Panc1 (cell line): ENCODE data around the gene EBLN2. TPM values are rescaled to one million over a fixed set of nuclear protein-coding genes. Genes with fewer than 3 reads are reported as not detected.

Experiments
- ATAC-seq: fragments of 200-7000 bp; cut with Tn5 transposase; 2 replicates; pipeline ENCODE4 v1.9.1; 2020; ENCODE audit warnings: mild to moderate bottlenecking, moderate library complexity
- BruUV-seq: library from RNA; stranded (reverse); fragments of 400-500 nt; replicated peaks from 2 replicates; lab custom pipeline; 2021; lab: Mats Ljungman, UMichigan
- CTCF ChIA-PET: fragments of 300-600 bp; sonication (Branson Sonifier 250); formaldehyde crosslinking; loops from one replicate; lab custom pipeline; 2022; ENCODE audit warnings: antibody characterized with exemption; lab: Charles Lee
- POLR2A ChIA-PET: fragments of 300-600 bp; sonication (Branson Sonifier 250); formaldehyde crosslinking; loops from one replicate; lab custom pipeline; 2022; ENCODE audit warnings: antibody characterized with exemption; lab: Charles Lee
- DNase-seq: peaks from one replicate; pipeline ENCODE4 v3.0.0-alpha.2; 2010; ENCODE audit warnings: low read depth, low spot score
- H3K27ac ChIP-seq: 2 replicates; pipeline ENCODE4 v1.5.1; 2011; ENCODE audit warnings: mild to moderate bottlenecking, low read length, inconsistent platforms
- H3K27me3 ChIP-seq: fragments of 200-500 bp; sonication (Bioruptor generic); 2 replicates; pipeline ENCODE4 v1.6.0; 2014; ENCODE audit warnings: low read length, inconsistent platforms; ENCODE audit not compliant: control insufficient read depth, insufficient read depth
- H3K36me3 ChIP-seq: fragments of 200-500 bp; sonication (Bioruptor generic); 2 replicates; pipeline ENCODE4 v1.5.1; 2014; ENCODE audit warnings: inconsistent platforms, mild to moderate bottlenecking, low read length, moderate library complexity; ENCODE audit not compliant: control insufficient read depth, insufficient read depth
- H3K4me1 ChIP-seq: 2 replicates; pipeline ENCODE4 v1.5.1; 2011; ENCODE audit warnings: inconsistent platforms, mild to moderate bottlenecking, low read length, moderate library complexity; ENCODE audit not compliant: control insufficient read depth, insufficient read depth
- H3K4me3 ChIP-seq, 2 experiments: 2 replicates each; pipeline ENCODE4 v1.5.1; 2011 to 2012; ENCODE audit warnings: low read depth in 2 of 2, low read length in 2 of 2, mild to moderate bottlenecking in 2 of 2, inconsistent platforms in 1 of 2, moderate library complexity in 1 of 2
- H3K9me3 ChIP-seq: fragments of 200-500 bp; sonication (Bioruptor generic); 2 replicates; pipeline ENCODE4 v1.5.1; 2014; ENCODE audit warnings: low read depth, mild to moderate bottlenecking, inconsistent platforms, low read length, moderate library complexity; ENCODE audit not compliant: control insufficient read depth, insufficient read depth
- POLR2AphosphoS5 ChIP-seq: IDR thresholded peaks from 2 replicates; pipeline ENCODE4 v1.6.1; 2012; ENCODE audit warnings: mild to moderate bottlenecking, low read depth, low read length, moderate library complexity
- SIN3A ChIP-seq: IDR thresholded peaks from 2 replicates; pipeline ENCODE4 v1.6.1; 2012; ENCODE audit warnings: low read depth, mild to moderate bottlenecking, low read length, moderate library complexity, borderline replicate concordance; ENCODE audit not compliant: insufficient read depth
- TCF7L2 ChIP-seq: IDR thresholded peaks from 2 replicates; pipeline ENCODE4 v1.6.1; 2011; ENCODE audit warnings: mild to moderate bottlenecking, low read depth, low read length, inconsistent platforms
- in situ Hi-C: cut with HindIII; loops from 2 replicates; pipeline ENCODE4 v1.10.0; 2016; ENCODE audit warnings: low sequenced_read_pairs, low pct_unique_long_range_greater_than_20kb
- intact Hi-C: fragments of 100-400 bp; cut with micrococcal nuclease; formaldehyde crosslinking; loops from one replicate; pipeline ENCODE4 v1.10.0; 2022; ENCODE audit not compliant: unreplicated experiment
- total RNA-seq: library from RNA; stranded (reverse); gene quantifications from one replicate; pipeline ENCODE4 v1.2.1, GENCODE V29; 2021; ENCODE audit not compliant: unreplicated experiment
- TF ChIP-seq, protein P1 (sequence below), 2 experiments: IDR thresholded peaks; 2 replicates each; pipeline ENCODE4 v1.6.1; 2011 to 2012; ENCODE audit warnings: low read depth in 2 of 2, control low read depth in 1 of 2, low read length in 1 of 2, mild to moderate bottlenecking in 1 of 2, moderate library complexity in 1 of 2; ENCODE audit not compliant: insufficient read depth in 1 of 2
- TF ChIP-seq, protein P2 (sequence below): fragments of 450-650 bp; IDR thresholded peaks from 2 replicates; pipeline ENCODE4 v1.5.1; 2017; ENCODE audit warnings: mild to moderate bottlenecking

Gene EBLN2
- total RNA-seq, 1 experiment from 2014 or later: 1.9 TPM

DNA sequence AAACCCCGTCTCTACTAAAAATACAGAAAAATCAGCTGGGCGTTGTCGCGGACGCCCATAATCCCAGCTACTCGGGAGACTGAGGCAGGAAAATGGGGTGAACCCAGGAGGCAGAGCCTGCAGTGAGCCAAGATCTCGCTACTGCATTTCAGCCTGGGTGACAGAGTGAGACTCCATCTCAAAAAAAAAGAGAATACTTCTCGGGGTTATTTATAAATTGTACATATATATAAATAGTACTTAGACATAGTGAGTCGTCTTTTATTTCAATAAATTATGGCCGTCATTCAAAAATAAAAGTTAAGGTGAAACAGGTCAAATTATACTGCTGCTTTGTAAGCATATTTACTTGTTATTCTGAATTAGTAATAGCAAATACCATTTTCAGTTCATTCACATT is 12.1 kb upstream of the EBLN2 start:
- CTCF ChIA-PET: no interaction called here
- no TSS peak for BruUV-seq
- intact Hi-C loops: no loop called here
- POLR2A ChIA-PET: no interaction called here
- TF ChIP-seq, protein P1, sequence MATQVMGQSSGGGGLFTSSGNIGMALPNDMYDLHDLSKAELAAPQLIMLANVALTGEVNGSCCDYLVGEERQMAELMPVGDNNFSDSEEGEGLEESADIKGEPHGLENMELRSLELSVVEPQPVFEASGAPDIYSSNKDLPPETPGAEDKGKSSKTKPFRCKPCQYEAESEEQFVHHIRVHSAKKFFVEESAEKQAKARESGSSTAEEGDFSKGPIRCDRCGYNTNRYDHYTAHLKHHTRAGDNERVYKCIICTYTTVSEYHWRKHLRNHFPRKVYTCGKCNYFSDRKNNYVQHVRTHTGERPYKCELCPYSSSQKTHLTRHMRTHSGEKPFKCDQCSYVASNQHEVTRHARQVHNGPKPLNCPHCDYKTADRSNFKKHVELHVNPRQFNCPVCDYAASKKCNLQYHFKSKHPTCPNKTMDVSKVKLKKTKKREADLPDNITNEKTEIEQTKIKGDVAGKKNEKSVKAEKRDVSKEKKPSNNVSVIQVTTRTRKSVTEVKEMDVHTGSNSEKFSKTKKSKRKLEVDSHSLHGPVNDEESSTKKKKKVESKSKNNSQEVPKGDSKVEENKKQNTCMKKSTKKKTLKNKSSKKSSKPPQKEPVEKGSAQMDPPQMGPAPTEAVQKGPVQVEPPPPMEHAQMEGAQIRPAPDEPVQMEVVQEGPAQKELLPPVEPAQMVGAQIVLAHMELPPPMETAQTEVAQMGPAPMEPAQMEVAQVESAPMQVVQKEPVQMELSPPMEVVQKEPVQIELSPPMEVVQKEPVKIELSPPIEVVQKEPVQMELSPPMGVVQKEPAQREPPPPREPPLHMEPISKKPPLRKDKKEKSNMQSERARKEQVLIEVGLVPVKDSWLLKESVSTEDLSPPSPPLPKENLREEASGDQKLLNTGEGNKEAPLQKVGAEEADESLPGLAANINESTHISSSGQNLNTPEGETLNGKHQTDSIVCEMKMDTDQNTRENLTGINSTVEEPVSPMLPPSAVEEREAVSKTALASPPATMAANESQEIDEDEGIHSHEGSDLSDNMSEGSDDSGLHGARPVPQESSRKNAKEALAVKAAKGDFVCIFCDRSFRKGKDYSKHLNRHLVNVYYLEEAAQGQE (IDR thresholded peaks at IDR 0.05; ENCODE audit: insufficient read depth in 1 of 2, low read depth in 2 of 2, low read length in 1 of 2): no peak
- TF ChIP-seq POLR2AphosphoS5 (no peak), SIN3A (no peak), TCF7L2 (no peak)
- TF ChIP-seq, protein P2, sequence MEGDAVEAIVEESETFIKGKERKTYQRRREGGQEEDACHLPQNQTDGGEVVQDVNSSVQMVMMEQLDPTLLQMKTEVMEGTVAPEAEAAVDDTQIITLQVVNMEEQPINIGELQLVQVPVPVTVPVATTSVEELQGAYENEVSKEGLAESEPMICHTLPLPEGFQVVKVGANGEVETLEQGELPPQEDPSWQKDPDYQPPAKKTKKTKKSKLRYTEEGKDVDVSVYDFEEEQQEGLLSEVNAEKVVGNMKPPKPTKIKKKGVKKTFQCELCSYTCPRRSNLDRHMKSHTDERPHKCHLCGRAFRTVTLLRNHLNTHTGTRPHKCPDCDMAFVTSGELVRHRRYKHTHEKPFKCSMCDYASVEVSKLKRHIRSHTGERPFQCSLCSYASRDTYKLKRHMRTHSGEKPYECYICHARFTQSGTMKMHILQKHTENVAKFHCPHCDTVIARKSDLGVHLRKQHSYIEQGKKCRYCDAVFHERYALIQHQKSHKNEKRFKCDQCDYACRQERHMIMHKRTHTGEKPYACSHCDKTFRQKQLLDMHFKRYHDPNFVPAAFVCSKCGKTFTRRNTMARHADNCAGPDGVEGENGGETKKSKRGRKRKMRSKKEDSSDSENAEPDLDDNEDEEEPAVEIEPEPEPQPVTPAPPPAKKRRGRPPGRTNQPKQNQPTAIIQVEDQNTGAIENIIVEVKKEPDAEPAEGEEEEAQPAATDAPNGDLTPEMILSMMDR: no peak
- H3K27me3 ChIP-seq: no peaks in the 10 kb centered on the region
- no peaks in the 10 kb centered on the region for H3K9me3 ChIP-seq
- peaks cover 3% of the 10 kb centered on the region; the same call in 1 of the 2 replicates for H3K4me1 ChIP-seq
- no peak overlapping the region for H3K27ac ChIP-seq
- no peak for ATAC-seq
- in situ Hi-C loops: no loop called here
- H3K4me3 ChIP-seq: no peak overlapping the region
- no peaks in the 10 kb centered on the region; the same call in 1 of the 2 replicates for H3K36me3 ChIP-seq
- DNase-seq: no peak

DNA sequence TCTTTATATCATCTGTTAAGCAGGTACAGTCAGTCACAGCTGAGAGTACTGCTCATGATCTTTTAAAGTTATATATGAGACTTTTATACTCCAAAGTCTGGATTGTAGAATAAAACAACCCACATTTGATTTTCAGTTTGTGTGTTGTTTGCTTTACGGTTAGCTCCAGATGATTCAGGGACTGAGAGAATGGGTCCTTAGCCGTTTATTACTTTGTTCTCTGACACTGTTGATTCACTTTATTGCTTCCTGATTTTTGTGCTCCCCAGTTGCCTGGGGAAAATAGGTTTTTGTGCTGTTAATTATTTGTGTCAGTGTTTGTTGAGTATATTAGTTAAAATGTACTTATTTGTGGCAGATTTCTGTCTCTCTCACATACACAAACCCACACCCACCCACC is 8.6 kb upstream of the EBLN2 start:
- H3K27me3 ChIP-seq: no peaks in the 10 kb centered on the region
- H3K27ac ChIP-seq: no peak overlapping the region
- DNase-seq (no peak), ATAC-seq (no peak)
- TF ChIP-seq, protein P2: no peak
- TF ChIP-seq, protein P1 (IDR thresholded peaks at IDR 0.05; ENCODE audit: insufficient read depth in 1 of 2, low read depth in 2 of 2, low read length in 1 of 2): no peak
- no peak for TF ChIP-seq TCF7L2
- TF ChIP-seq POLR2AphosphoS5: no peak
- TF ChIP-seq SIN3A: no peak
- ChIA-PET CTCF (no interaction called here), POLR2A (no interaction called here)
- intact Hi-C loops (no loop called here), in situ Hi-C loops (no loop called here)
- H3K9me3 ChIP-seq: no peaks in the 10 kb centered on the region
- no peaks in the 10 kb centered on the region; the same call in 1 of the 2 replicates for H3K4me1 ChIP-seq
- H3K36me3 ChIP-seq: peaks cover 2% of the 10 kb centered on the region; the same call in 1 of the 2 replicates
- BruUV-seq: no TSS peak
- no peak overlapping the region for H3K4me3 ChIP-seq
